GM19467 (cell line): ENCODE results near the gene RPL37.
"Not testable (repeated sequence)": the region's sequence is repeated elsewhere in the genome, so short reads cannot be mapped to it uniquely, and the experiment has no call there.

Experiments
- ATAC-seq: cut with Tn5 transposase; IDR thresholded peaks from one replicate; pipeline ENCODE4 v1.9.1; 2021; ENCODE audit warnings: mild to moderate bottlenecking, moderate library complexity; ENCODE audit not compliant: unreplicated experiment

RPL37 gene

DNA sequence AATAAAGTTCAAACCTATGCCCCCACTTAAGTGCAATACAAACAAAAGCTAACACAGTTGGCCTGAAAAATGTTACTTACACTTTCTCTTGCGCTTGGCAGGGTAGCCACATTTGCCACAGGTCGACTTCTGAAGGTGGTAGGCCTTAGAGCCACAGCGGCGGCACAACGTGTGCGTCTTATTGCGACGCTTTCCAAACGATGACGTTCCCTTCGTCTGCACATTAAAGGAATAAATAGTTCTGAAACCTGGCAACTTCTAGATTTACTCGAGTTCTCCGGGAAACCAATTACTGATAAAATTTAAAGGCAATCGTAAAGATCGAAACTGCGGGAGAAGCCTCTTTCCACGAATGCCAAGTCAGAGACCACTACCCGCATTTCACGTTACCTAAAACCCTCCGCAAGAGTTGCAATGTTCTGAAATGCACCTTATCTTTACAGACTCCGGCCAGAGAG is 602 bp downstream of the RPL37 start:
- ATAC-seq, result no peak

DNA sequence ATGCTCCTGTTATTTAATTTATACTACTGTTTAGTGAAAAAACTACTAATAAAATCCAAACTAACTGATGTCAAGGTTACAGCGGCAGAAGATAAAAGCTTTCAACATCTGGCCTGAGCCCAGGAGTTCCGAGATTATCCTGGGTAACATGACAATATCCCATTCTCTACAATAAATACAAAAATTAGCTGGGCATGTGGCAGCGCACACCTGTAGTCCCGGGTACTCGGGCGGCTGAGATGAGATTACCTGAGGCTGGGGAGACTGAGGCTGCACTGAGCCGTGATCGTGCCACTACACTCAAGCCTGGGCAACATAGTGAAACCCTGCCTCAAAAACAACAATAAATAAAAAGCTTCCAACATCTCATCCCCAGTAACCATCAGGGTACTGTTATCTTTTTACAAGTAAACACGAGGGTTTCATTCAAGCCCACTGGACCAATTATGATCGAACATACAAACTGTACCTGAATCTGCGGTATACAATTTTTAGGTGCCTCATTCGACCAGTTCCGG is 1.3 kb downstream of the RPL37 start:
- no peak for ATAC-seq

DNA sequence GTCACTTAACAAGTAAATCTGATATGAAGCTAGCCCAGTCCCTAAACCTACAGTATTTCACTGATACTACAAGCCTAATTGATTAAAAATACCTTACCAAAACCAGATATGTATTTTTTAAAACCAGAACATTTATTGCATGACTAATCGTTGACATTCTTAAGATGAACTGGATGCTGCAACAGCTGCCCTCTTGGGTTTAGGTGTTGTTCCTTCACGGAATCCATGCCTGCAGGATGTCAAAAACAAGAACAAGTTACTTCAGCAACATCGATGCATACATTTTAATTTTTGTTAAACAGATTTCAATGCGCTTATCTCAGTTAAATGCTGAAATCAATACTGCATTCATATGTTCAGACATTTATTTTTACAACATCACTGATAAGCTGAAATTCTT is 2.7 kb downstream of the RPL37 start:
- ATAC-seq, result no peak

DNA sequence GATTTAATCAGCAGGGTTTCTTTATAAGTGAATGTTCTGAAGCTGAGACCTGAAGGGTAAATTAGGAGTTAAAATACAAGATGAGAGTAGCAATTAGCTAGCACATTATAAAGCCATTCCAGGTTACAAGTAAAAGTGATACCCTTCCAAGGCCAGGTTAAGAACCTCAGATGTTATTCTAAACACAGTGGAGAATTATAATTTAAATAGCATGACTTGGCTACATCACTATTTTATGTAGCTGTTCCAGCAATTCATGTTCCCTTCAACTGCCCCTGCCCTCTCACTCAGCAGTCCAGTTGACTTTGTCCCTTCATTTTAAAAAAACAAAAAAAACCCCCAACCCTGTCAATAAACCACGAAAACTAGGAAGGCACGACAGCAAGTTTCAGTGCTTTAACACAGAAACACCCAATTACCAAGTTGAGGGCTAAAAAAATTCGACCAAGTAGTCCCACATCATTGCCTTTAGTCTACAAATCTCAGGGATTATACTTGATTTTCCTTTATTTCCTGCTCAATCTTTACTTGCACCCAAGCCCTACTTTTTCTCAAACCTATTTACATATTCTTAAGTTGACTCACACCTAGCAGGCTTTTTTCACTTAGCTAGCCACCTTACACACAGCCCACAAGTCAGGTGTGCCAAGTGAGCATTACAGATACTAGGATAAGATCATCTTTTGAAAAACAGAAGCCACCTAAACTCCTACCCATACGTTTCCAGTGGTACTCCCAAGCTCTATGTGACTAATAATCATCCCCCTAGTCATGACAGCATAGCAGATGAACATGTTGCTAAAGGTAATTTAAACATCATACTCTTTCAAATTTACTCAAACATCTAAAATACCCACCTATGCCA is 3.4 kb downstream of the RPL37 start:
- ATAC-seq, result no peak

DNA sequence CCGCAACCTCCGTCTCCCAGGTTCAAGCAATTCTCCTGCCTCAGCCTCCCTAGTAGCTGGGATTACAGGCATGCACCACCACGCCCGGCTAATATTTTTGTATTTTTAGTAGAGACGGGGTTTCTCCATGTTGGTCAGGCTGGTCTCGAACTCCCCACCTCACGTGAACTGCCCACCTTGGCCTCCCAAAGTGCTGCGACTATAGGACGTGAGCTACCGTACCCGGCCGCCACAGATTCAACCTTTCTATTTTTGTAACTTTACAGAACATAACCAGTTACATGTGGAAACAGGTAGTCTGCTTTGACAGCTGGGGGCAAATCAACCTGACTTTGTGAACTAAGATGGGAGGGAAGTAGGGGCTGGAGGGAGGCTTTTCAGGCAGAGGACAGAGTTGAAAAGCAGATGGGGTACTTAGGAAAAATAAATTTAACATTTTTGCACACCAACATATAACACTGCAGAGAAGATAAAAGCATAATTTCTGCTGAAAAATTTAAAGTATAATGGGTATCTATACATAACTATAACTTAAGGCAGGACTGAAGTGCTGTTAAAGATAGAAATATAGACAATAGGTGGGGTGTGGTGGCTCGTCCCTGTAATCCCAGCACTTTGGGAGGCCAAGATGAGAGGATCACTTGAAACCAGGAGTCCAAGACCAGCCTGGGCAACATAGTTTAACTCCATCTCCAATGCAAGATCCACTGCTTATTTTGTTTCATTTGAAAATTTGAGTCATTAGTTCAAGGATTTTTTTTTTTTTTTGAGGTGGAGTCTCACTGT is 5.1 kb downstream of the RPL37 start:
- no peak for ATAC-seq

DNA sequence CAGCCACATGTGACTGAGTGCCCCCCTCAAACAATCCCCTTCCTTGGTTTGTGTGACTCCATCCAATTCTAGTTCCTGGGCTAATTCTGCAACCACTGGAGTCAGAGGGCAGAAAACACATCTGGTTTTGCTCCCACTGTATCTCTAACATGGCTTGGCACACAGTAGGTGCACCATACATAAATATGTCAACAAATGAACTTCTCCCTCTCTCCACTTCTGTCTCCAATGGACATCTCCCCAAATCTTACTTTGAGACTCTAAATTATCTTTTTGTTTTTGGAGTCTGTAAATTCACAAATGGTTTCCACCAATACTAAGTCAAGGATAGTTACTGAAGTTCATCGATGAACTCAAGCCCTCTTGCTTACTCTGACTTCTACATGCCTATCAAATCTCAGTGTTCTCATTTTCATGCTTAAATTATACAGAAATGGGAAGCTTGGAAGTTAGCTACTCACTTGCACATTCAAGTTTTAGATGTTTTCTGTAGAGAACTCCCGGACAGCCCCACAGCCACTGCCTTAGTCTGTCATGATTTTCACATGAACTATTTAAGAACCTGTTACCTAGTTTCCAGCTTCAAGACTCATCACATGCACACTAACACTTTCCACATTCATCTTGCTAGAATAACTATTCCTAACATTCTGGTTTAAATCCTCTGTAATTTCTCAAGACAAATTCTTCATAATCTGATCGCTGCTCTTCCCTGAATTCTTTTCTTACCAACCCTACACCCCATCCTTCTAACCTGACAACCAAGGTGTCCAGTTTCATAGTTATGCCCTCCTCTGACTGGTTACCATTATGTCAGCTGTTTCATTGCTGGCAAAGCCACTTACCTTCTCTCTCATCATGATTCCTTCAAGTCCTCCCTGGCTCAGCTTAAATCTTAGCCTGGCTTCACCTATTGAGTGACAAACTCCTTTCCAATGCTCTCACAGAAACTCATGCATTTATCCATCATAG is 6.0 kb downstream of the RPL37 start:
- no peak for ATAC-seq

DNA sequence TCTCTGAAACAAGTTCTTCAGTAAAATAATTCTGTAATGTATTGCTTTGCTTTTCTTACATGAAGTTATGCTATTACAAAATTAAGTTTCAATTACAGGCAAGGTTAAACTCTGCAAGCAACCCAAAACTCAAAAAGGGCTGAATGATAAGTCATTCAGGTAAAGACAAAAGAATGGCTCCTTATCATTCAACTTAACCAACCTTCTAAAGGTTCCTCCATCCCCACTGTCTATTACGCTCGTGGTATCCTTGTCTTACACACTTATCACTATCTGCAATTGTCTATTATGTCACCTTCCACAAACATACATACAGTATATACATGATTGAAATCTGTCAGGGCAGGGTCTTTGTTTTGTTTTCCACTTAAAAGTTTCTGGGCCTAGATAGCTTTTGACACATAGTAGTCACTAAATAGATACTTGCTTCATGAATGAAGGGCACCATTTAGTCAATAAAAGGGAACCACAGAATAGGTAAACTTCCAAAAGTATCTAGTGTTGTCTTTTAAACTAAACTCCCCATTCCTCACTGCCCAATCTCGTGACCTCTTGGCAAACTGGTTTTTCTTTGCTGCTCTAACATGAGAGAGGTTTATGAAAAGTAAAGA is 6.9 kb downstream of the RPL37 start:
- no peak for ATAC-seq

DNA sequence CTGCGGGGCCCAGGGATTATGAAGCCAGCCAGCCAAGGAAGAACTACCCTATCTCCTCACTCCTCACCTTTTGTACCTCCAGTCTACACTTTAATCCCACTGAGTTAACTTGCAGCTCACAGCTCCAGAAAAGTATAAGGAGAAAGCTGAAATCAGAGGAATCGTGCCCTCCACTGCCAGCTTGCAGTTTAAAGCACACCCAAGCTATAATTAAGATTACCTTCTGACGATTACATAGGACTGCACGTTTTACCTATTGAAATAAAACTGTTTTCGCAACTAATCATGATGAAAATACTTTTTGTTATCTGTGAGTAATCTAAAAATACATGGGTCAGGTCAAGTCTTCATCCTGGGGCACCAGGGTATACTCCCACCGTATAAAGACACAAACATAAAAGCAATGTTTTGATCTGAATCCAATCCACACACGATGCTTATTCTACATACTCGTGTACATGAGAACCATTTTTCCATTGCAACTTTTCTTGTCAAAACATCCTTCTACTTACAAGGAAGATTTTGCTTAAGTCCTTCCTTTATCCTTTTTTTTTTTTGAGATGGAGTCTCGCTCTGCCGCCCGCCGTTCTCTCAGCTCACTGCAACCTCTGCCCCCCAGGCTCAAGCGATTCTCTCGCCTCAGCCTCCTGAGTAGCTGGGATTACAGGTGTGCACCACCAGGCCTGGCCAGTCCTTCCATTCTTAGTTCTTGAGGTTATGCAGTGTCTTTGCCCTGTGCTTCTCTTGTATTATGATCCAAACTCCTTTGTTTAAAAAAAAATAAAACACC is 7.6 kb downstream of the RPL37 start:
- no peak for ATAC-seq

DNA sequence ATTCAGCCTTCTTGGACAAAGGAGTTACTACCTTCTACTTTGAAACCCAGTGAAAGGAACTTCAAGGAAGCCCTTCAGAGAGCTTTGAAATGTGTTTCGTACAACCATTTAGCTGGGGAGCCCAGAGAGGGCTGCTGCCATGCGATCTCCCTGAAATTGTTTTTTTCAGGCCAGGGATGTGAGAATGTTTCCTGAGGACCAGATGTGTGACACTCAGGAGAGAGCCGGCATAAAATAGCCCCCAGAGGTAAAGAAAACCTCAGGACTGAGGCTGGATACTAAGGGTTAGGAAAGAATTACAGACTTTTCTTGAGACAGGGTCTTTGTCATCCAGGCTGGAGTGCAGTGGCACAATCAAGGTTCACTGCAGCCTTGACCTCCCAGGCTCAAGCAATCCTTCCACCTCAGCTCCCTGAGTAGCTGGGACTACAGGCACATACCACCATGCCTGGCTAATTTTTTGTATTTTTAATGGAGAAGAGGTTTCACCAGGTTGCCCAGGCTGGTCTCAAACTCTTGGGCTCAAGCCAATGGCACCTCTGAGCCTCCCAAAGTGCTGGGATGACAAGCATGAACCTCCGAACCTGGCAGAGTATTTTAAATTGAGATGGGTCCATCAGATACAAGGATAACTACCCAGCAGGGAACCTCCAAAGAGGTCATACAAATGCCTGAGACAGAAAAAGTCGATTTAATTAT is 8.4 kb downstream of the RPL37 start:
- ATAC-seq, result no peak

DNA sequence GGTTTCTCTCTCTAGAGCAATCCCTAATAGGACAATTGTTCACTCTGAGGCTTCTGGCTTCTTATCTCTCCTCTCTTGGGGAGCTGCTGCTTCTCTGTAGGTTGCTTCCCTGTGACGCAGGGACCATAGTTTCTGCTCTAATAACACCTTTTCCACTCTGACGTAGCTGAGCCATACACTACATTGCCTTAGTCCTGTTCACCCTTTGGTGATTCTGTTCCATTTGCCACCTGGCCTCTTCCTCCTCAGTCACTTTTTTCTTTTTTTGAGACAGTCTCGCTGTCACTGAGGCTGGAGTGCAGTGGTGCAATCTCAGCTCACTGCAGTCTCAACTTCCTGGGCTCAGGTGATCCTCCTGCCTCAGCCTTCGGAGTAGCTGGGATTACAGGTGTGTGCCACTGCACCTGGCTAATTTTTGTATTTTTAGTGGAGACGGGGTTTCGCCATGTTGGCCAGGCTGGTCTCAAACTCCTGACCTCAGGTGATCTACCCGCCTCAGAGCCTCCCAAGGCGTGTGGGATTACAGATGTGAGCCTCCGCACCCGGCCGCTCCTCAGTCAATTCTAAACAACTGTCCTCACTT is 9.5 kb downstream of the RPL37 start:
- ATAC-seq, result not testable (repeated sequence)

DNA sequence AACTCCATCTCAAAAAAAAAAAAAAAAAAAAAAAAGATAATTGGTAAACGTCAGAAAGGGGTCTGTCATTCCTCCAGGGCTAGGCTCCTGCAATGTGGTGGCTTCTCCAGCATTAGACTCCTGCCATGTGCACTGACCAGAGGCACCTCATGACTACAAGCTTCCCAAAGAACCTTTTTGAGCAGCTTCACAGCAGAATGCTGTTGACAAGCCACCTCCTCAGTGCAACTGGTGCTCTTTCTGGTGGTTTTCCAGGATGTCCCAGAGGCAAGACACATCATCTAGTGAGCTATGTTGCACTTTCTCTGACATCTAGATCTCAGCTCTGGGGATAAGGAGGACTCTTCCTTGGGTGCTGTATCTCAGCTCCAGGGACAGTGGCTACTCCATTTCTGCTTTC is 11.6 kb downstream of the RPL37 start:
- ATAC-seq, result no peak

DNA sequence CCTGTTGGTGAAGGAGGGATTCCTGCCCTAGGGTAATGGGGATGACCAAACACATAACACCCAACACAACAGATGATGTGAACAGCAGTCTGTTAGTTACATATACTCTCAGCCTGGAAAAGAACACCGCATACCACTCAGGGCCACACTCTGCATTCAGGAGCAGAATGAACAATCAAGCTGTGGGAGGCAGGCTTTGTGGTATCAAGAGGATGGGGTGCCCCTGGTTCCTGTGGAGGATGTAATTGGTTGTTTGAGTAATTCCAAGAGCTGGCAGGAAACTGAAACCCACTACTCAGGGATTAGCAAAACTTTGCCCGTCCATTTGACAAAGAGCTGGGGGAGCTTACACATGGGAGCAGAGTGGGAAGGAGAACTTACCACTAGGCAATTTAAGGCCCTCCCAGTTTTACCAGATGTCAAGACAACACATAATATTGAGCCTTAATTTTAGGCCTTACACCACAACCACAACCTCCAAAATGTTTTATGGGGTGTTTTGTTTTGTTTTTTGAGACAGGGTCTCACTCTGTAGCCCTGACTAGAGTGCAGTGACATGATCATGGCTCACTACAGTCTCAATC is 21.2 kb downstream of the RPL37 start:
- no peak for ATAC-seq

DNA sequence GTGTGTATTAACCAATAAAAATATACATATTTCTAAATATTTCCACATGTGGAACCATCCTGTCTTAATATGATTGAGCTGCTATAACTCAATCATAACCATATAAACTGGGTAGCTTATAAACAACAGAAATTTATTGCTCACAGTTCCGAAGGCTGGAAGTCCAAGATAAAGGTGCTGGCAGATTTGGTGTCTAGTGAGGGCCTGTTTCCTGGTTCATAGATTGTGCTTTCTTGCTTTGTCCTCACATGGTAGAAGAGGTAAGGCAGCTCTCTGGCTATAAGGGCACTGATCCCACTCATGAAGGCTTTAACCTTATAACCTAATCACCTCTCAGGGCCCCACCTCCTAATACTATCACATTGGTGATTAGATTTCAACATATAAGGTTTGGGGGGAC is 22.9 kb downstream of the RPL37 start:
- ATAC-seq, result no peak

DNA sequence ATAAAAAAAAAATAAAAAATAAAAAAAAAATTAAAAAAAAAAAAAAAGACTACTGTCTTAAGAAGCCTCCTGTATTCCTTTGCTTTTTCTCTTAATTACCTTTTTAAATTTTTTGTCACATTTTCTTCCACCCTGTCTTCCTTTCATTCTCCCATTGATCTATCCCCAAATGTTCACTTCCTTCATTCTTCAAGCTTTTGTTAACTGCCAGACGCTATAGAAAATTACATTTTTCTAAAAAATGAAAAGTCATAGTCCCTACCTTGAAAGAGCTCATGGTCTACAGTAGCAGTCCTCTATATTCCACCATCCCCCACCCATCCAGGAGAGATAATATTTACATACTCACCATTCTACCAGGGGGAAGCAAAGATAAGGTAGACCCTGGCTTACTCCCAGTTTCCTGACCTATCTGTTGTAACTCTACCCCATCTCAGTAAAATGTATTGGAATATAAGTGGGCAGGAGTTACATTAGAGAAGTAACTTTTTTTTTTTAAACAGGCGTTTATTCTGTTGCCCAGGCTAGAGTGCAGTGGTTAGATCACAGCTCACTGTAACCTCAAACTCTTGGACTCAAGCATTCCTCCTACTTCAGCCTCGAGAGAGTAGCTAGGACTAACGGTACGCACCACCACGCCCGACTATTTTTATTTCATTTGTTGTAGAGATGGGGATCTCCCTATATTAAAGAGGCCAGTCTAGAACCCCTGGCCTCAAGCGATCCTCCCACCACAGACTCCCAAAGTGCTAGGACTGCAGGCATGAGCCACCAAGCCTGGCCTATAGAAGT is 33.1 kb downstream of the RPL37 start:
- ATAC-seq, result no peak

DNA sequence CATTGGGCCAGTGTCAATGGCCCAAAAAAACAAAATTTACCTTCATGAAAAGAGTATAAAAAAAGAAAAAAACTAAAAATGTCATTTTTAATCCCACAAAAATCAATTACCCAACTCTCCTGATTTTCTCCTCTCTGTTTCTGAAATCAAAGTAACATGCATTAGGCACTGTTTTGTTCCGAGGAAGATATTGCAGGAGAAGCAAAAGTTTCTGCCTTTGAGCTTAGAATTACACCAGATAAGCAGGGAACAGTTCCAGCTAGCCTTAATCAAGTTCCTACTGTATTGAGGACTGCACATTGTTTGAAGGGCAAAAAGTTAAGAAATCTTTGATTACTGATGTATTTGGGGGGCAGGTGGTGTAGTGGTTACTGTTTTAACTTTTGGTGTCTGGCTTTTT is 35.8 kb downstream of the RPL37 start:
- ATAC-seq, result no peak

DNA sequence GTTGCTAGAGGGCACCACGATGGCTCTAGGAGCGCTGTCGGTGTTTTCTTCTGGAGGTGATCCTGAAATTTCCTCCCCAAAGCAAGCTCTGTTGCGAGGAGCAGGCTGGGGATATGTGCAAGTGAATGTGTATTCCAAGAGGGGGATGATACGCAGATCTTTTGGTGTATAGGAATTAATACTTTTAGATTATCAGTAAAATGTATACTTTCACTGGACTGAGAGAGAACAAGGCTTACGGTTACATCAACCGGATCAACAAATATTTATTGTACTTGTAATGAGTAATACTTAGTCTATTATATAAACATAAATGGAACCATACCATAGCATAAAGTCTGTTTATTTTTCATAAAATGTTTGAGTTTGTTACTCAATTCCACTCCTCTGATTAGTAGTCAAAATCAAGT is 36.2 kb downstream of the RPL37 start:
- no peak for ATAC-seq

DNA sequence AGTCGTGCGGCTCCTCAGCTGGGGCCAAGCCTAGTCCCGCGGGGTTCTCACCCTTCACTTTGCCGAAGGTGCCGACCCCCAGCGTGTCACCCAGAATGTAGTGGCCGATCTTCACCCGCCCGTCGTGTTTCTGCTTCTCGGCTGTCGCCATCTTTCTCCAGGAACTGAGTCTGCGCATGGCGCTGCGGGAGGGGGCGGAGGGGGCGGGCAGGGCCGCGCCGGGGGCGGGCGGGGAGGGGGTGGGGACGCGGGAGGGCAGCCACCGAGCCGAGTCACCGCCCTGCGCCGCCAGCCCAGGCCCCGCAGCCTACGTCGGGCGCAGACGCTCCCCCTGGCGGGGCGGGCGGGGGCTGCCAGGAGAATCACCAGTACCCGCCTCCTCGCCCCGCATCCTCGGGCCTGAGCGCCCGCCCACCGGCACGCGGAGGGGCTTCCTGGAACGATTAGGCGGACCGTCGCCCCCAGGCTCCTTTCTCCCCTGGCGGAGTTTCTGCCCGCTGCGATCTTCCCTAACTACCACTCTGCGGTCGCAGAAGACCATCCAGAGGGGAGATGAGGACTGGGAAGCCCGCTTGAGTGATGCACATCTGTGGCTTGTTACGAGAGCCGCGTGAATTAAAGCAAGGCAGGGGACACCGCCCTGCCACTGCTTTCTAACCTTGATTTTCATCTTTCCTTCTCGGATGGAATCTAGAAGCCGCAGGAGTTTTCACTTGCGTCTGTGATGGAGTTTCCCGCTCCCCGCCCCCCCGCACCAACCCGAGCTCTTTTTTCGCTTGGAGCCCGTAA is 36.8 kb downstream of the RPL37 start, which contains the start of gene PRKAA1:
PRKAA1 (minus strand) TSS at position 363 of the 789 bp plus-strand sequence; CDS start at position 178, 185 bp downstream.
- ATAC-seq, result peak; percentile 95
